GM18873 (cell line): ENCODE measurements around the gene USP37.
"Not testable (repeated sequence)": the region's sequence is repeated elsewhere in the genome, so short reads cannot be mapped to it uniquely, and the experiment has no call there.

ENCODE experiments used
- ATAC-seq: cut with Tn5 transposase; IDR thresholded peaks from one replicate; pipeline ENCODE4 v1.9.1; 2021; ENCODE audit warnings: mild to moderate bottlenecking, moderate library complexity, moderate number of reproducible peaks; ENCODE audit not compliant: unreplicated experiment, low FRiP score

The USP37 gene

DNA sequence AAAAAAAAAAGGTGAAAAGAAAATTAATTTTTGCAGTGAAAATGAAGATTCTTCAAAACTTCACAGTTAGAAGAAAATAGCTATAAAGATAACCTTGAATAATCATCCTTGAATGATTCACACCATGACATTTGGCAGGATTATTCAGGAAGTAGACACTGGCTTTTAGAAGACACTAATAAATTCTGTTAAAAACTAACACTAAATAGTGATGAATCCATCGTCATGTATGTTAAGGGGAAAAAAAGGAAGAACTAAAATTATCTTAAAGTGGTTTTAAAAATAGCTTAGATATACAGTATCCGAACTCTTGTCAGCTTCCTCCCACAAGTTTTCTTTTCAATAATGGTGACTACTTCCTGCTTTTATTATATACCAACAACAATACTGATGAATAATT lies 10.2 kb downstream of the USP37 start:
- ATAC-seq, result no peak

DNA sequence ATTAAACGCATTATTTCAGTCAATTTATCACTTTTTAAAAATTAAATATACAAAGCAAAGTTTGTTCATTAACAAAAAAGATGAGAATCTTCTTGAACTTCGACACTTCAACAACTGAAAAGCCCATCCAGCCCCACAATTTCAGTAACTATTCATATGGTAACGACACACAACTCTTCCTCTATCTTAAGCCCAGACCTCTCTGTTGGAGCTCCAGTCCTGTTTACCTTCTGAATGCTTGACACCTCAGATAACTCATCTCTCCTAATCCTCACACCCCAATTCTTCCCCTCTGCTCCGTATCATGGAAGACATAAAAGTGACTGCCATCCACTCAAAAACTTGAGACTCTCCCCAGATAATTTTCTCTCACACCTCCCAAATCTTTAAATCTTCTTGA lies 12.6 kb downstream of the USP37 start:
- no peak for ATAC-seq

DNA sequence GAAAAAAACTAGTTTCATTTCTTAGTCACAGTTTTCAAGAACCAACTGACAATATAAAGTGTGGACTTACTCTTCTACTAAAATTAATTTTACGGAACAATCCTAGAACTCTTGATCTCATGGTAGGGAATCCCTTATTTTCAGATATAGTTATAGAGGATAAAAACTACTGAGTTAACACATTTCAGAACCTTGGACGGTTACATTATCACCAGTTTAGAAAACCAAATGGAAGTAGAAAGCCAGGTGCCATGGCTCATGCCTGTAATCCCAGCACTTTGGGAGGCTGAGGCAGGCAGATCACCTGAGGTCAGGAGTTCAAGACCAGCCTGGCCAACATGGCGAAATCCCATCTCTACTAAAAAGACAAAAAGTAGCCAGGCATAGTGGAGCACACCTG lies 13.9 kb downstream of the USP37 start:
- not testable (repeated sequence) for ATAC-seq

DNA sequence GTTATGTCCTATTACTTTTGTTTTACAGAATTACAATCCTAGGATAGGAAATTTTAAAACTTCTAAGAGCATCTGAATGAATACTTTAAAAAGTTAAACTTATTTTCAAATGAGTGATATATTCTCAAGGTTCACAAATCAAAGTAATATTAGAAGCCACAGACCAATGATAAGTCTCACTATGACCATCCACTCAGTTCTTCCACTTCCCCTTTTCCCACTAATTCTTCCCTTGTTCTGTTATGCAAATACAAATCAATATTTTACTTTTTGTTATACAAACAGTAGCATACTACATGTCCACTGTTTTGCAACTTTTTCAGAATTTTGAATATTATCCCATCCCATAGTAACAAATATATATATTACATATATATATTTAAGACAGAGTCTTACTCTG lies 20.2 kb downstream of the USP37 start:
- no peak for ATAC-seq

DNA sequence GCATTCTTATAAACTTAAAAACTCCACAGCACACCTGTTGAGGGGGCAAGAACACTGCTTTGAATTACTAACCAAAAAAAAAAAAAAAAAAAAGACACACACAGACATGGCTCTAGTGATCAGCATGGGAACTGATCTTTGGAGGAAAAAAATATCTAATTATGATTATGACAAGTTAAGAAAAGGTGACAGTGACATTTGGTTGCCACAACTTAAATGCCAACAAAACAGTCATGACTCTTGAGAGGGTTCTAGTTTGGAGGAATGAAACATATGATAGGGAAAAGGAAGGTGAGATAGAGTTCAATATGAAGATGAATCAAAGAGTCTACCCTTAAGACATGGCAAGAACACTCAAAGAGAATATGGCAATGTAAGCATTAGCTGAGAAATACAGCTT lies 20.6 kb downstream of the USP37 start:
- no peak for ATAC-seq

DNA sequence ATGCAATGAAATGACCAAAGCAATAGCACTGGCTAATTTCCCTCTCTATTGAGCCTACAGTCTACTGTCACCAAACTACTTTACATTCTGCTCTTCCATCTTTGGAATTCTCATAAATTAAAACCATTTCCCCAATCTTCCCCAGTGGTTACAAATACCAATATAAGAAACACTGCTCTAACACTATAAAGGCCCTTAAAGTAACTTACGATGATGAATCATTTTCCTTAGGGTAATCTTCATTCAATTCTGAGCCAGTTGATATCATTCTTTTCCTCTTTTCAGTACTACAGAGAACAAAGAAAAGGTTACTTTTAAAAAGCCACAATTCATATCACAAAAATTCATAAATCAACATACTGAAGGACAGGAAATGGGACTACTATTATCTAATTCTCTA lies 22.1 kb downstream of the USP37 start:
- no peak for ATAC-seq

DNA sequence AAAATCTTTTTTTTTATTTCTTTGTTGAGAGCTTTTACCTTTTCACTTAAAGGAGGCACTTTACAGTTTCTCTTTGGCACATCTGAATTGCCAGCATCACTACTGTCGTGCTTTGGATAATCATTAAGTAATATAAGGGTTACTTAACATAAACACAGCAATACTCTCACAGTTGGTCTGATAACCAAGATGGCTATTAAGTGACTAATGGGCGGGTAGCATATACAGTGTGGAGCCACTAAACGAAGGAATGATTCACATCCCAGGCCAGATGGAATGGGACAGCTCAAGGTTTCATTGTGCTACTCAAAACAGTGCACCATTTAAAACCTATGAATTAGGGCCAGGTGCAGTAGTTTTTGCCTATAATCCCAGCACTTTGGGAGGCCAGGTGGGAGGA lies 28.1 kb downstream of the USP37 start:
- no peak for ATAC-seq

DNA sequence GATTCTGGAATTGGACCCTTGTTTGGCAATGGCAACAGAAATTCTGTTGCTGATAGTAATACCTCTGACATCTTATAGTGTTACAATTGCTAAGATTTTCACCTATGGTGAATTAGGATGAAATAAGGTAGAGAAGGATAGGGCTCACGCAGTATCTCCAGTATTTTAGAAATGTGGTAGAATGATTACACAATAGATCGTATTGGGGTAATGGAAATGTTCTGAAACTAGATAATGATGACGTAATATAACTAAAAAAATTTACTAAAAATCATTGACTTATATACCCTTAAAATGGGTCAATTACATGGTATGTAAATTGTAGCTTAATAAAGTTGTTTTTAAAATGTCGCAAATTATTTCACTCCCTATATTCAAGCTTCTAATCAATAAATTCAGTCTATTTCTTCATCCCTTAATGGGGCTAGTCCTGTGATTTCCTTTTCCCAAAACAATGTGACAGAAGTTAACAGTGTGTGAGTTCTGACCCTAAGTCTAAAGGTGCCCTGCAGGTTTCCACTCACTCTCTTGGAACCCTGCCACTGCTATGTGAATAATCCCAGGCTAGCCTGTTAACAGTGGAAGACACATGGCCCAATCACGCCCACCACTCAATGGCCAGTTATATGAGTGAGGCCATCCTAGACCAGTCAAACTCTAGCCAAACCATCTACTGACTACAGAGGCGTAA lies 31.2 kb downstream of the USP37 start:
- ATAC-seq, result no peak

DNA sequence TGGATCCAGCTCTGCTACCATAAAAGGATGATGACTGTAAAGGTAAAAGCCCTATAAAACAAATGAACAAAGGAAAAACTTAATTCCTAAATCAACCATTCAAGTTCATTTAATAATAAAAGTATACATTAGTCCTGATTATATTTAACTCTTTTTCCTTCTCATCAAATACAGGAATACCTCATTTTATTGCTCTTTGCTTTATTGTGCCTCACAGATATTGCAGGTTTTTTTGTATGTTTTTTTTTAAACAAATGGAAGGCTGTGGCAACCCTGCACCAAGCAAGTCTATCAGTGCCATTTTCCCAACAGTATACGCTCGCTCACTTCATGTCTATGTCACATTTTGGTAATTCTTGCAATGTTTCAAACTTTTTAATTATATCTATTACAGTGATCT lies 38.2 kb downstream of the USP37 start:
- ATAC-seq, result no peak

DNA sequence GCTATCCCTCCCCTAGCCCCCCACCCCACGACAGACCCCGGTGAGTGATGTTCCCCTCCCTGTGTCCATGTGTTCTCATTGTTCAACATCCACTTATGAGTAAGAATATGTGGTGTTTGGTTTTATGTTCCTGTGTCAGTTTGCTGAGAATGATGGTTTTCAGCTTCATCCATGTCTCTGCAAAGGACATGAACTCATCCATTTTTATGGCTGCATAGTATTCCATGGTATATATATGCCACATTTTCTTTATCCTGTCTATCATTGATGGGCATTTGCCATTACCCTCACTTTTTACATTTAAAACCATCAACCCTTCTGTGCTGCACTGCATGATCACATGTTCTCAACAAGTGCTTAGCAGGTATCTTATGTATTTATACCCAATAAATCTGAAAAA lies 39.7 kb downstream of the USP37 start:
- ATAC-seq, result not testable (repeated sequence)

DNA sequence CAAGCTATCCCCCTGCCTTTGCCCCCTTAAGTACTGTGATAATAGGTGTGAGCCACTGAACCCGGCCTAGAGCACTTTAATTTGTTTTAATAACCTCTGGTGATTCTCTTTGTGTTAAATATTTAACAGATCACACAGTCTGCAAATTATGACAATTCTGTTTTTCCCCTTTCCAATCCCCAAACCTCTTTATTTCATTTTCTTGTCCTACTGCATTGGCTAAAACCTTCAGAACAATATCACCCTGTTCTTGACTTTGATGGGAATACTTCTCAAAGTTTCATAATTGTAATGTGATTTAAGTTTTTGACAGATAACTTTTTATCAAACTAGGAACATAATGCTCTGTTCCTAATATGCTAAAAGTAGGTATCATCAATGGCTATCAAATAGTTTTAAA lies 44.5 kb downstream of the USP37 start:
- no peak for ATAC-seq

DNA sequence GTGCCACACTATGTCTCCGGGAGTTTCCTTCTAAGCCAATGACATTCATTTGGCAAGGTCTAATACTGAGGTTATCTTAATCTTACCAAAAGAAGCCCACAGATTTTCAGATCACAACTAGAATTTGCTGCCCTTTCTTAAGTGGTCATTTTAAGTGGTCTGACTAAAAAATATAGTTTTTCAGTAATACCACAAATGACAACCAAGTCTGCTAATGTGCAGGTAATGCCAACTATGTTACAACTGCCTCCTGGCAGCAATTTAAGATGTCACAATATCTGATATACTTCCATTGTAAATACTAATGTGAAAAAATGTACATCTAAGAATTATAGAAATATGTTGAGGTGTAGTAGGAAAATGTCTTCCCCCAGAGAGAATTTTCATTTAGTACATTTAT lies 49.3 kb downstream of the USP37 start:
- no peak for ATAC-seq

DNA sequence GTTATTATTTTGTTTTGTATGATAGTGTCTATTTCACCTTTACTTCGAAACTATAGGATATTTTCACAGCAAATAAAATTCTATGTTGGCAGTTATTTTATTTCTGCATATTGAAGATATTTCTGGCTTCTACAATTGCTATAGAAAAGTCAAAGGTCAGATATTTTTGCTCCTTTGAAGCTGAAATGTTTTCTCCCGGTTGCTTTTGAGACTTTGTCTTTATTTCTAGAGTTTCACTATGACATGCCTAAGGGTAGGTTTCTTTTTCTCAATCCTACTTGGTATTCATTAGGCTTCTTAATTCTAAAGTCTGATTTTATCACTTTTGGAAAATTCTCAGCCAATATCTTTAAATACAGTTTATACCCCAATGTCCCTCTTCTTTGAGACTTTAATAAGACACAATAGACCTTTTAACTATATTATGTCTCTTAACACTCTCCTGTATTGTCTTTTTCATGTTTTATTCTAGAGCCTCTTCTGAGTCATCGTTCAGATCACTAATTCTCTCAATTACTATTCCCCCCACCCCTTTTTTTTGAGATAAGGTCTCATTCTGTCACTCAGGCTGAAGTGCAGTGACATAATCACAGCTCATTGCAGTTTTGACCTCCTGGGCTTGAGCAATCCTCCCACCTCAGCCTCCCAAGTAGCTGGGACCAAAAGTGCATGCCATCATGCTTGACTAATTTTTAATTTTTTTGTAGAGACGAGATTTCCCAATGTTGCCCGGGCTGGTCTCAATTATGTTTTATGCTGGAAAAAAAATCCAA lies 50.5 kb downstream of the USP37 start:
- no peak for ATAC-seq

DNA sequence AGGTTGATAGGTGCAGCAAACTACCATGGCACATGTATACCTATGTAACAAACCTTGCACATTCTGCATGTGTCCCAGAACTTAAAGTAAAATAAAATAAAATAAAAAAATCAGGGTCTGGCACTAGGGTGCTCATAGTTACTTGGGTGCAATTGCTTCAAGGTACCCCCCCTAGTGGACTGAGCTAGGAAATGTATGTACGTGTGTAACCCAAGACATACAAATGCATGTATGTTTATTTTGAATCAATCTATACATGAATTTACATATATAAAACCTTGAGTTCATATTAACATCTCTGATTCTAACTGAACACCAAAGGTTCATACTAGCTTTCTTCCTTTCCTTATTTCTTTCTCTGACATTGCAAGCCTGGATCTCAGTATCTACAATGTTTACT lies 51.5 kb downstream of the USP37 start:
- no peak for ATAC-seq

DNA sequence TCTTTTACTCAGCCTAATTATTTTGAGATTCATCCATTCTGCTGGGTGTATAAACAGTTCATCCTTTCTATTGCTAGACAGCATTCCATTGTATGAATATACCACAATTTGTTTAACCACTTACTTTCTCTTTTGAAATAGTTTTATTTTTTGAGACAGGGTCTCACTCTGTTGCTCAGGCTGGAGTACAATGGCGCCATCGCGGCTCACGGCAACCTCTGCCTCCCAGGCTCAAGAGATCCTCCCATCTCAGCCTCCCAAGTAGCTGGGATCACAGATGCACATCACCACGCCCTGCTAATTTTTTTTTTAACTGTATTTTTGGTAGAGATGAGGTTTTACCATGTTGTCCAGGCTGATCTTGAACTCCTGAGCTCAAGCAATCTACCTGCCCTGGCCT lies 54.5 kb downstream of the USP37 start:
- ATAC-seq, result no peak

DNA sequence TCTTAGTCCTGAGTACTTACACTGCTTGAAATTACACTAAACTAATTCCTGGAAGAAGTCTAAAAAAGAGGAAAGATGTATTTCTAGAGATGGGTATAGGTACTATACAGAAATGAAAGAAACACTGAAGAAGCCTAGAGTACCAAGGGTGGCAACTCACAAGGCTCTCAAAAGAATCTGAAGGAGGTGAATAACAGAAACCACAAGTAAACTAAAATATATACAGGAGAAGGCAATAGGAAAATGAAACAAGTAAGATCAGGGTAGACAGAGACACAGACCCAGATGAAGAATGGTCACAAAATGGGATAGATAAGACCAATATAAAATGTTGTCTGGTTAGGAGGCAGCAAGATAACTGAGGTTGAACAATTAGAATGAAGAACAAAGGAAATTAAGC lies 59.9 kb downstream of the USP37 start:
- ATAC-seq, result no peak

DNA sequence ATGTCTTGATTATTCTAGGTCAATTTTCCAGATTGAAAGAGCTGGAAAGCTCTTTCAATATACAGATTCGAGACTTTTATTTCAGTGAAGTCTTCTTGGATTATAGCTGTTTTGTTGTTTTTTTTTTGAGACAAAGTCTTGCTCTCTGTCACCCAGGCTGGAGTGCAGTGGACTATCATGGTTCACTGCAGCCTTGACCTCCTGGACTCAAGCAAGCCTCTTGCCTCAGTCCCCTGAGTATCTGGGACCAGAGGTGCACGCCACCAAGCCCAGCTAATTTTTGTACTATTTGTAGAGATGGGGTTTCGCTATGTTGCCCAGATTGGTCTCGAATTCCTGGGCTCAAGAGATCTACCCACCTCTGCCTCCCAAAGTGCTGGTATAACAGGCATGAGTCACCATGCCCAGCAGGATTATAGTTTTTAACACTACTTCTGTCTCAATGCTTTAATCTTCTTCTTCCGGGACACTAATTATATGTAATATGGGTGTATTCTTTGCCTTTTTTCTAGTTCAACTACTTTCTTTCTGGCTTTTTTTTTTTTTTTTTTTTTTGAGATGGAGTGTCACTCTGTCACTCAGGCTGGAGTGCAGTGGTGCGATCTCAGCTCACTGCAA lies 62.3 kb downstream of the USP37 start:
- ATAC-seq, result no peak

DNA sequence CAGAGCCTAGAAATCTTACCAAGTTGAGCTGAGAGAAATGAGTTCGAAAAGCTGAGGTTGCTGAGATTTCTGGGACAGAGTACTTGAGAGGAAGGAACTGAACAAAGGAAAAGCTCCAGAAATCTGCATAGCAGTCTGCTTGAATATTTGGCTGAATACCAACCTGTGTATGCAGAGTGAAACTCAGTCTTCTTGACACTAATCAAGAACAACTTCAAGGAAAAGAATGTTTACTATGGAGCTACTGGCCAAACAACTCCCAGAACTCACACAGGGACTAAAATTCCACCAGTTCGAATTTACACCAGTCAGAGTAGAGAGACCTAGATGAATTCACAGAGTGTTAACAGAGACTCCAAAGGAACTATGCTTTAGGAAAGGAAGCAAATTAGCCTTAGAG lies 66.5 kb downstream of the USP37 start:
- ATAC-seq, result no peak

DNA sequence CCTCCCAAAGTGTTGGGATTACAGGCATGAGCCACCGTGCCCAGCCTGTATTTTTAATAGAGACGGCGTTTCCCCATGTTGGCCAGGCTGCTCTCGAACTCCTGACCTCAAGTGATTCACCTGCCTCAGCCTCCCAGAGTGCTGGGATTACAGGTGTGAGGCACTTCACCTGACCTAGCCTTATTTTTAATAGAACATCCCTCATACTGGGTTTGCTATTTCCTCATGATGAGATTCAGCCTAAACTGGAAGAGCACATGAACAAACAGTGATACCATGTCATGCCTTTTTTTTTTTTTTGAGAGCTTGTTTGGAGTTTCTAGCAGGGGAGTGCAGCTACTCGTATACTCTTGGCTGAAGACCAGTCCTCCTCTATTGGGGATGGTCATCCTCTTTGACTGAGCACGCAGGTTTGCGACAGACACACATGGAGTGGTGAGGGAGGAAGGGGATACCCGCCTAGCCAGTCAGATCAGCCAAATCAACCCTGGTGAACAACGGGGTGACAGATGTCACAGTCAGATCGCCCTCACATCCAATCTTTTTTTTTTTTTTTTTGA lies 67.6 kb downstream of the USP37 start:
- ATAC-seq, result no peak

DNA sequence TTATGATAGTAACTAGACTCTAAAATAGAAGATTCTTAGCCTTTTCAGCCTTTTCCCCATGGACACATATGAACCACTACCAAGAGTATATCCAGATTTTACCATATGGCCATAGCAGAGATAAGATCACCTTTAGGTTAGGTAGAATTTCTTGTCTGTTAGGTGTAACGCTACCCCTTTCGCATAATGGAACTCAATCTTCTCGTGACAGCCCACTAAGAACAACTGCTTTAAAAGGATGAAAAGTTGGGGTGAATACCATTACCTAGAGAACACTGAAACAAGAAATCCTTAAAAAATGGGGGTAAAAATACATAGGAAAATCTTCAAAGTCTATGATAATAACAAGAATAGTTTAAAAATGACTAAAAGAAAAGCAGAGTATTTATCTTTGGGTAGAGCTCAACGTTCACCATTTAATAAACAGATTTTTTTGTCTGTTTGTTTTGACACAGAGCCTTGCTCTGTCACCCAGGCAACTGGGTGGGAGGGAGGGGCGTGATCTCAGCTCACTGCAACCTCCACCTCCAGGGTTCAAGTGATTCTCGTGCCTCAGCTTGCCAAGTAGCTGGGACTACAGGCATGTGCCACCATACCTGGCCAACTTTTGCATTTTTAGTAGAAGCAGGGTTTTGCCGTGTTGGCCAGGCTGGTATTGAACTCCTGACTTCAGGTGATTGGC lies 82.0 kb downstream of the USP37 start:
- ATAC-seq, result no peak

DNA sequence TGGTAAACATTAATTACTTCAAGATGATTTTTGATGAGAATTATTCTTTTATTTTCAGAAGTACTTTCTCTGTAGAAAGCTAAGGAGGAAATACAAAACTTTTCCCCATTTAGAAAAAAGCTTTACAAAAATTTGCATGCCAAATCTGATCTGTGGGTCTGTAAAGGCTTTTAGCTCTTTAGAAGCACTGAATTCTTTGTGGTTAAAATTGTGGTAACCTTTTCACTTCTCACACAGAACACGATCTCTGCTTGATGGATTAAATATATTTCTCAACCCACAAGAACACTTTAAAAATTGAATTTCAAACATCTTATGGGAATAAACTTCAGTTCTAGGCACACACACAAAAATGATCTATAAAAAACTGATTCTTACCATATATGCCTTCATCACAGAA lies 85.5 kb downstream of the USP37 start:
- ATAC-seq, result no peak
